ENCODE measurements around the gene PCDHGC5.

PCDHGC5 gene

DNA sequence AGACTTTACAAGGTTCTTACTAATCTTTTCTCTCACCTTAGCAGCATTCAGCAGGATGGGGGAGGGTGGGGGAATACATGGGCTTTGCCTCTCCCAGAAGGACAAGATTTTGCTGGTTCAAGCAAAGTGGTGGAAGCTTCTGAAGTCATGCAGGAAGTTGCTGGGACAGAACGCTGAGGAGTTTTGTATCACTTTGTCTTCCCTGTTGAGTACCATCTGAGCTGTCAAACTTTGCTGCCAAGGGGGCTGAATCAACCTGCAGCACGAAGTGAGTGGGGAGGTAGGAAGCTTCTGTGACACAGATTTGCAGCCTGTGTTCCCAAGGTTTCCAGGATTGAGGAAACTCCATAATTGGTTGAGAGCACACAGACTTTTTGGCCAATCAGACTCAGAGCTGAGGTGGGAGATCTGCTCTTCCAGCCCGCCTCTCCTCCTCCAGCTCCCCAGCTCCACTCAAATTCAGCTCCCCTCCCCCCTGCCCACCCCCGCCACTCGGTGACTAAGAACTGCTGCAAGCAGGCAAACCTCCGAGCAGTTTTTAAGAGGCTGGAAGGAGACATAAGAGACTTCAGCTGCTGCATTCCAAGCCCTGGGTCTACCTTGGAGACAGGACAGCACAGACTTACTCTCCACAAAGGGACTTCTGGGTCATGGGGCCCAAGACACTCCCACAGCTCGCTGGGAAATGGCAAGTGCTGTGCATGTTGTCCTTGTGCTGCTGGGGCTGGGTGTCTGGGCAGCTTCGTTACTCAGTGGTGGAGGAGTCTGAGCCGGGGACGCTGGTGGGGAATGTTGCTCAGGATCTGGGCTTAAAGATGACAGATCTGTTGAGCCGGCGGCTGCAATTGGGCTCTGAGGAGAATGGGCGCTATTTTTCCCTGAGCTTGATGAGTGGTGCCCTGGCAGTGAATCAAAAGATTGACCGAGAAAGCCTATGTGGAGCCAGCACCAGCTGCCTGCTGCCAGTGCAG lies at the start of gene PCDHGC5:
Gene PCDHGC5, plus strand, starts transcription at position 491 of the 971 bp plus-strand sequence. Its CDS starts 160 bp downstream, at position 651.
- no peak for DNase-seq (ENCODE audit: low read depth in 3 of 3)

- no peak for DNase-seq (ENCODE audit: low read depth in 3 of 3)
These were observed 49.3 kb upstream of the PCDHGC5 start for GRCh38 chr5:141439411-141440141.

GRCh38 chr5:141440341-141440740 lies 48.5 kb upstream of the PCDHGC5 start:
- DNase-seq (ENCODE audit: low read depth in 3 of 3): no peak

DNA sequence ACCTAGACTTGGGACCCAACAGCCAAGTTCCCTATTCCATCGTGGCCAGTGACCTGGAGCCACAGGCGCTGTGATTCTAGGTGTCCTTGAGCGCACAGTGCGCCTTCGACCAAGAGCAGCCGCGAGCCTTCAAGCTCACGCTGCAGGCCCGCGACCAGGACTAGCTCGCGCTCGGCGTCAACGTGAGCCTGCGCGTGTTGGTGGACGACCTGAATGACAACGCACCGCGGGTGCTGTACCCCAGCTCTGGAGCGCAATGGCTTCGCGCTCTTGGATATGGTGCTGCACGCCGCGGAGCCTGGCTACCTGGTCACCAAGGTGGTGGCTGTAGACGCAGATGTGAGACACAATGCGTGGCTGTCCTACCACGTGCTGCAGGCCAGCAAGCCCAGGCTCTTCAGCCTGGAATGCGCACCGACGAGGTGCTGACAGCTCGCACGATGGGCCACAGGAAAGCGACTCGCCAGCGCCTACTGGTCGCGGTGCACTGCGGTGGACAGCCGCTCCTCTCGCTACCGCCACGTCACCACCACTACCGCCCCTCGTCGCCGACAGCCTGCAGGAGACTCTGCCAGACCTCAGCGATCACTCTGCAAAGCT lies 47.2 kb upstream of the PCDHGC5 start:
- no peak for DNase-seq (ENCODE audit: low read depth in 3 of 3)

- no peak for DNase-seq (ENCODE audit: low read depth in 3 of 3)
These were observed 23.5 kb upstream of the PCDHGC5 start for GRCh38 chr5:141465351-141465750.

DNA sequence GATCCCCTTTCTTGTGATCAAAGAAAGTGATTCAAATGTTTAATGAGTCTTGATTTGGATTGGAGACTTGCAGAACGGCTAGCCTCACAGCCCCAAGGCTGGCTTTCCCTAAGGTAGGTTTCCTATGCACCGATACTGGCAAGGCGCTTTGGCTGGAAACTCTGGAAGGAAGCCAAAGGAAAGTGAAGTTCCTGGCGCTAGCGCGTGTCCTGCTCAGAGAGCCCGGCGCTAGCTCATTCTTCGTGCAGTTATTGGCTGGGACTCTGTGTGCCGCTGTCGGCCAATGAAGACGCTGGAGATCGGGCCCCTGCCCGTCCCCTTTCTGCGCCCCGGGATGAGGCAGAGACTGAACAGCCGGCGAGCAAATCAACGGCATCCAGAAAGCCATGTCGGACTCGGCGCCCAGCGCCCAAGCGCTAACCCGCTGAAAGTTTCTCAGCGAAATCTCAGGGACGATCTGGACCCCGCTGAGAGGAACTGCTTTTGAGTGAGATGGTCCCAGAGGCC lies 13.2 kb upstream of the PCDHGC5 start, which contains the start of gene PCDHGC3:
Gene PCDHGC3, plus strand, starts transcription at position 342 of the 507 bp plus-strand sequence. Its CDS starts 151 bp downstream, at position 493.
- no peak for DNase-seq (ENCODE audit: low read depth in 3 of 3)

- DNase-seq (ENCODE audit: low read depth in 3 of 3): no peak
These were observed 12.6 kb upstream of the PCDHGC5 start for GRCh38 chr5:141476132-141476911.

- no peak for DNase-seq (ENCODE audit: low read depth in 3 of 3)
These were observed 11.8 kb upstream of the PCDHGC5 start for GRCh38 chr5:141477044-141477575.

DNA sequence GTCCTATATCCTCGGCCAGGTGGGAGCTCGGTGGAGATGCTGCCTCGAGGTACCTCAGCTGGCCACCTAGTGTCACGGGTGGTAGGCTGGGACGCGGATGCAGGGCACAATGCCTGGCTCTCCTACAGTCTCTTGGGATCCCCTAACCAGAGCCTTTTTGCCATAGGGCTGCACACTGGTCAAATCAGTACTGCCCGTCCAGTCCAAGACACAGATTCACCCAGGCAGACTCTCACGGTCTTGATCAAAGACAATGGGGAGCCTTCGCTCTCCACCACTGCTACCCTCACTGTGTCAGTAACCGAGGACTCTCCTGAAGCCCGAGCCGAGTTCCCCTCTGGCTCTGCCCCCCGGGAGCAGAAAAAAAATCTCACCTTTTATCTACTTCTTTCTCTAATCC lies 11.1 kb upstream of the PCDHGC5 start:
- DNase-seq (ENCODE audit: low read depth in 3 of 3): no peak

DNA sequence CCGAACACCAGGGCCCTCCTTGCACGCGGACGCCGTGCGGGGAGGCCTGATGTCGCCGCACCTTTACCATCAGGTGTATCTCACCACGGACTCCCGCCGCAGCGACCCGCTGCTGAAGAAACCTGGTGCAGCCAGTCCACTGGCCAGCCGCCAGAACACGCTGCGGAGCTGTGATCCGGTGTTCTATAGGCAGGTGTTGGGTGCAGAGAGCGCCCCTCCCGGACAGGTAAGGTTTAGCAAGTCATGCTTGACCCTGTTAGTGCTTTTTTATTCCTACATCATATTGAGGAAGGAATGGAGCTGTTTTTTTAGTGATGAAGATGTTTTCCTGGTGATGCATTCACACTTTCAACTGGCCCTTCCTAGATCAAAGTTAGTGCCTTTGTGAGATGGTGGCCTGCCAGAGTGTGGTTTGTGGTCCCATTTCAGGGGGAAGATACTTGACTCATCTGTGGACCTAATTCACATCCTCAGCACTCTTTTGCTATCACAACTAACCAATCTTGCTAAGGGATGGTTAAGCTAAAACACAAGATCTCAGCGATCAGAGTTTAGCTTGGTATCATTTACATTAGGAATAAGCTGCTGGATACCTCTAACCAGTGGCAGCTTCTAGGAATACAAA lies 10.4 kb upstream of the PCDHGC5 start:
- DNase-seq (ENCODE audit: low read depth in 3 of 3): no peak

GRCh38 chr5:141479776-141480175 lies 9.1 kb upstream of the PCDHGC5 start:
- DNase-seq (ENCODE audit: low read depth in 3 of 3): no peak

DNA sequence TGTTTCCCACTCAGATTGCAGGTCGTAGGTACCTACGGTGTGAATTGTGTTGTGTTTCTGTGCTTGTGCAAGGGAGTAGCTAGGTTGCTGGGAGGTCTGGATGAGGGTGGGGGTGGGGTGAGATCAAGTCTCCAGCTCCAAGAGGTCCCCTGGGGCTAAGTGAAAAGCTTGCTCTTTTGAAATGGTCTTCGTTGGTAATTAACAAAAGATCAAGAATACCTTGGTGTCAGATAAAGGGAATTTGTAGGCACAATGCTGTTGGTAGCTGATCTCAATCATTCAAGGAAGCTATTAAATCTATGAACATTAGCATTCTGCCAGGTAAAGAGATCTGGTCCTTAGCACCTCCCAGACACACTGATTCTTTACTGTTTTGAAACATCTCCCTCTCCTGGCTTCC lies 5.0 kb upstream of the PCDHGC5 start:
- DNase-seq (ENCODE audit: low read depth in 3 of 3): no peak

DNA sequence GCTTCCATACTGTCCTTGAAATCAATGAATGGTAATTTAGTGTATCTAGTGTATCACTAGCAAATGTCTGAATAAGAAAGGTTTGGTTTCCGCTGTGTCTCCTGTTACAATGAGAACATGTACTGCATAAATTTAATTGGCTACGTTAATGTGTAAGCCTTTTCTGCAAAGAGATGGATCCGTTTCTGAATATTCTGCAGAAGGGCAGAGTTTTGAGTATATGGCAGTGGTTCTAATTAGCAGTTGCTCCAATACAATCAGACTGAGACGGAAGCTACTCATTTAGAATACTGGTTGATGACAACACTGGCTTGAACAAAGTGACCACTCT lies 4.6 kb upstream of the PCDHGC5 start:
- DNase-seq (ENCODE audit: low read depth in 3 of 3): no peak

GRCh38 chr5:141484641-141485311 lies 4.1 kb upstream of the PCDHGC5 start, which contains the start of gene PCDHGC4:
Gene PCDHGC4, plus strand, starts transcription at chr5:141485030. Its CDS starts 144 bp downstream, at chr5:141485174.
- DNase-seq (ENCODE audit: low read depth in 3 of 3): no peak

GRCh38 chr5:141485321-141486055 lies 3.4 kb upstream of the PCDHGC5 start:
- no peak for DNase-seq (ENCODE audit: low read depth in 3 of 3)

- DNase-seq (ENCODE audit: low read depth in 3 of 3): no peak
These were observed 2.8 kb upstream of the PCDHGC5 start for GRCh38 chr5:141486091-141486490.

DNA sequence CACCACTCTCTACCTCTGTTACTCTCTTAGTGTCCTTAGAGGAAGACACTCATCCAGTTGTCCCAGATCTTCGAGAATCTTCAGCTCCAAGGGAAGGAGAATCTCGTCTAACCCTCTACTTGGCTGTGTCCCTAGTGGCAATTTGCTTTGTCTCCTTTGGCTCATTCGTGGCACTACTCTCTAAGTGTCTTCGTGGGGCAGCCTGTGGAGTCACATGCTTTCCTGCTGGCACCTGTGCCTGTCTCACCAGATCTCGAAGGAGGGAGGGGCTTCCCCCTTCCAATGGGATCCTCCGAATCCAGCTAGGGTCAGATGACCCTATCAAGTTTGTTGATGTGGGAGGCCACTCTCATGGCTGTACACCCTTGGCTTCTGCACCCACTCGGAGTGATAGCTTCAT lies 1.8 kb upstream of the PCDHGC5 start:
- DNase-seq (ENCODE audit: low read depth in 3 of 3): no peak

DNA sequence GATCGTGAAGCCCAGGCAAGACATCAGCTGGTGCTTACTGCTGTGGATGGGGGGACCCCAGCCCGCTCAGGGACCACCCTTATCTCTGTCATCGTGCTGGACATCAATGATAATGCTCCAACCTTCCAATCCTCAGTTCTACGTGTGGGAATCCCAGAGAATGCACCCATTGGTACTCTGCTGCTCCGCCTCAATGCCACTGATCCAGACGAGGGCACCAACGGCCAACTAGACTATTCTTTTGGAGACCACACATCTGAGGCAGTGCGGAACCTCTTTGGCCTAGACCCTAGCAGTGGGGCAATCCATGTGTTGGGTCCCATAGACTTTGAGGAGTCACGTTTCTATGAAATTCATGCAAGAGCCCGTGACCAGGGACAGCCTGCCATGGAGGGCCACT lies 960 bp downstream of the PCDHGC5 start:
- no peak for DNase-seq (ENCODE audit: low read depth in 3 of 3)

DNA sequence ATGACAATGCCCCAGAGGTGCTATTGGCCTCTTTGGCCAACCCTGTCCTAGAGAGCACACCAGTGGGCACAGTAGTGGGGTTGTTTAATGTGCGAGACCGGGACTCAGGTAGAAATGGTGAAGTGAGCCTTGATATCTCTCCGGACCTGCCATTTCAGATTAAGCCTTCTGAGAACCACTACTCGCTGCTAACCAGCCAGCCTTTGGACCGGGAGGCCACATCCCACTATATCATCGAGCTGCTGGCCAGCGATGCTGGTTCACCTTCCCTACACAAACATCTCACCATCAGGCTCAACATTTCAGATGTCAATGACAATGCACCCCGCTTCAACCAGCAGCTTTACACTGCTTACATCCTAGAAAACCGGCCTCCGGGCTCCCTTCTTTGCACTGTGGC lies 1.4 kb downstream of the PCDHGC5 start:
- no peak for DNase-seq (ENCODE audit: low read depth in 3 of 3)

Measured in stimulated activated CD4-positive, alpha-beta T cell treated with anti-CD3 and anti-CD28 coated beads, TNF-alpha, amount 100 ng/mL, for 4 hours (primary cell).